Upper lobe of right lung (tissue), 1 donor: ENCODE results near the gene ADIPOQ. TPM values are rescaled to one million over a fixed set of nuclear protein-coding genes. Genes with fewer than 3 reads are reported as not detected.
A peak's percentile ranks its signal among the peaks of the same experiment; 100 is the strongest.

ENCODE experiments used
- ATAC-seq: fragments of 200-7000 bp; cut with Tn5 transposase; one replicate; pipeline ENCODE4 v1.9.1; 2020; ENCODE audit warnings: mild to moderate bottlenecking, moderate library complexity
- DNase-seq: peaks from one replicate; pipeline ENCODE4 v3.0.0-alpha.2; 2020
- H3K27ac ChIP-seq: fragments of 200-600 bp; one replicate; pipeline ENCODE4 v1.8.0; 2022
- H3K27me3 ChIP-seq: fragments of 200-600 bp; one replicate; pipeline ENCODE4 v1.8.0; 2022; ENCODE audit warnings: mild to moderate bottlenecking
- H3K36me3 ChIP-seq: fragments of 200-600 bp; one replicate; pipeline ENCODE4 v1.8.0; 2022
- H3K4me1 ChIP-seq: fragments of 200-600 bp; one replicate; pipeline ENCODE4 v1.8.0; 2022
- H3K4me3 ChIP-seq: fragments of 200-600 bp; one replicate; pipeline ENCODE4 v1.8.0; 2022; ENCODE audit warnings: mild to moderate bottlenecking
- H3K9me3 ChIP-seq: fragments of 200-600 bp; one replicate; pipeline ENCODE4 v1.8.0; 2022
- CTCF ChIP-seq: fragments of 200-600 bp; IDR thresholded peaks from one replicate; pipeline ENCODE4 v1.8.0; 2022; ENCODE audit warnings: antibody characterized with exemption
- intact Hi-C: fragments of 100-400 bp; cut with DNase I; formaldehyde crosslinking; loops from one replicate; pipeline ENCODE4 v1.11.0; 2022
- total RNA-seq: library from RNA; stranded (reverse); fragmentation: NEBNext Ultra II Directional; extraction: Animal tissue kit (Norgen Biotek cat#: 25700); gene quantifications from one replicate; pipeline ENCODE4 v1.2.1, GENCODE V29; 2021
- donor health status: DM: no; HTN: yes; CAD: no; lungs with severe emphysema.

ADIPOQ gene
- total RNA-seq, 1 donor from 2014 or later, result not detected

DNA sequence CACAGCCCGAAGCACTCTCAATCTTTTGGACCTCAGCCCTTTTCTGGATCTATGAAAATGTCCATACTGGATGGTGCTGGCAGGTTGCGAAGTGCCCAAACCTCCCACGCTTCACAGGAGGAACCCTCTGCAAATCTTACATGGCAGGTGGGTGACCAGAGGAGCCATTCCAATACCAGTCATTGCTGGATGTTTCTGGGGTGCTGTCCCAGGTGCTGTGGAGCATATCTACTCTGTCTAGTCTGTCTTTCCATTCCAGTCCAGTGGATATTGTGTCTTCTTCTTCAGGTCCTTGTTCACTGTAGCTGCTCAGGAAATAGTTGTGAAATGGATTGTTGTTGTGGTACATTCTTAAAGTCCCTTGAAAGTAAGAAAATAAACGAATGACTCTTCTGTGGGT is 10.7 kb upstream of the ADIPOQ start:
- ATAC-seq (no peak), DNase-seq (no peak)
- peaks cover 31% of the 10 kb centered on the region for H3K27me3 ChIP-seq
- no peak overlapping the region for H3K4me3 ChIP-seq
- H3K9me3 ChIP-seq, result no peaks in the 10 kb centered on the region
- intact Hi-C loops, result no loop called here
- no peaks in the 10 kb centered on the region for H3K36me3 ChIP-seq
- peaks cover 4% of the 10 kb centered on the region for H3K4me1 ChIP-seq
- no peak overlapping the region for H3K27ac ChIP-seq
- TF ChIP-seq CTCF, result no peak

DNA sequence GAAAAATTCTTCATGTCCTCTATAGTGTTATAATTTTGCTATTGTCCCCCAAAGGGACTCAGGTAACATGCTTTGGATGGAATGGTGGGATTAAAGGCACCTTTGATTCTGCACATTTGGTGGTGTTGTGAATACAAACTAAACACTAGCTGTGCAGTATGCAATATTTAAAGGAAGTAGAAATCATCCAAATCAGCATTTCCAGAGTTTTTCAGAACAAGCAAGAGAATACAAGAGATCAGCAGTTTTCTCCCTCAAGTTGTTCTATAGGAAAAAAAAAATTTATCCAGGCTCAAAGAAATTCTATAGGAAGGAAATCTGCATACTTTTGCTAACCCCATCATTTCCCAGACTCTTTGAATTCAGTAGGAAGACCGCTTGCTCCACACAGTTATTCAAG is 10.2 kb upstream of the ADIPOQ start:
- Histone ChIP-seq H3K27ac (no peak overlapping the region), H3K27me3 (peaks cover 31% of the 10 kb centered on the region), H3K9me3 (no peaks in the 10 kb centered on the region), H3K4me3 (no peak overlapping the region), H3K4me1 (peaks cover 4% of the 10 kb centered on the region), H3K36me3 (no peaks in the 10 kb centered on the region)
- no peak for TF ChIP-seq CTCF
- DNase-seq (no peak), ATAC-seq (no peak)
- intact Hi-C loops, result no loop called here

DNA sequence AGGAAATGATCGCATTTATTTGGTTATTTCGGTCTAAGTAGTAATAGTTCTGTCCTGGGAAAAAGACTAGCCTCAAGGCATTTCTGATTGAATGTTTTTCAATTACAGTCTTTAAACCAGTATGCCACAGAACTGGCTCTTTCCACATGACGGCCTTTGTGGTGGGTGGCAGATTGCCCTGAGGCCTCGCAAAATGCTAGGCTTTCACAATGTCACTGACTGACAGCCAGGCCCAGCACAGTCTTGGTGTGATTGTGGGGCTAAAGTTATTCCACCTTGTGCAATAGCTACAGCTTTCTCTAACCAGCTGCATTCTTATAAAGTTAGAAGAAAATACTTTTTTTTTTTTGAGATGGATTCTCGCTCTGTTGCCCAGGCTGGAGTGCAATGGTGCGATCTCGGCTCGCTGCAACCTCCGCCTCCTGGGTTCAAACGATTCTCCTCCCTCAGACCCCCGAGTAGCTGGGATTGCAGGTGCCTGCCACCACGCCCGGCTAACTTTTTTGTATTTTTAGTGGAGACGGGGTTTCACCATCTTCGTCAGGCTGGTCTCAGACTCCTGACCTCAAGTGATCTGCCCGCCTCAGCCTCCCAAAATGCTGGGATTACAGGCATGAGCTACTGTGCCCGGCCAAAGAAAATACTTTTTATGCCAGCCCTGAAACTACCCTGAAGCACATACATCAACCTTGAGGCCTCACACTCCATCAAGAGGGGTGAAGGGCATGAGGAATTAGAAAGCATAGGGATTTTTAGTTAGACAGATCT is 2.5 kb upstream of the ADIPOQ start:
- Histone ChIP-seq H3K36me3 (no peaks in the 10 kb centered on the region), H3K9me3 (no peaks in the 10 kb centered on the region), H3K4me3 (no peak overlapping the region), H3K27me3 (no peaks in the 10 kb centered on the region), H3K4me1 (no peaks in the 10 kb centered on the region), H3K27ac (no peak overlapping the region)
- intact Hi-C loops, result no loop called here
- DNase-seq (no peak), ATAC-seq (peak; percentile 32)
- TF ChIP-seq CTCF, result no peak

- ATAC-seq (peak; percentile 57), DNase-seq (no peak)
- Histone ChIP-seq H3K27me3 (no peaks in the 10 kb centered on the region), H3K9me3 (no peaks in the 10 kb centered on the region), H3K27ac (no peak overlapping the region), H3K4me1 (no peaks in the 10 kb centered on the region), H3K4me3 (no peak overlapping the region), H3K36me3 (no peaks in the 10 kb centered on the region)
- intact Hi-C loops, result no loop called here
- TF ChIP-seq CTCF, result no peak
Observed at GRCh38 chr3:186841620-186842019, 890 bp upstream of the ADIPOQ start.

- Histone ChIP-seq H3K4me3 (no peak overlapping the region), H3K4me1 (no peaks in the 10 kb centered on the region), H3K27me3 (no peaks in the 10 kb centered on the region), H3K27ac (no peak overlapping the region), H3K36me3 (no peaks in the 10 kb centered on the region), H3K9me3 (no peaks in the 10 kb centered on the region)
- TF ChIP-seq CTCF, result no peak
- ATAC-seq (no peak), DNase-seq (no peak)
- intact Hi-C loops, result no loop called here
Observed at GRCh38 chr3:186843039-186843432, 526 bp downstream of the ADIPOQ start.

DNA sequence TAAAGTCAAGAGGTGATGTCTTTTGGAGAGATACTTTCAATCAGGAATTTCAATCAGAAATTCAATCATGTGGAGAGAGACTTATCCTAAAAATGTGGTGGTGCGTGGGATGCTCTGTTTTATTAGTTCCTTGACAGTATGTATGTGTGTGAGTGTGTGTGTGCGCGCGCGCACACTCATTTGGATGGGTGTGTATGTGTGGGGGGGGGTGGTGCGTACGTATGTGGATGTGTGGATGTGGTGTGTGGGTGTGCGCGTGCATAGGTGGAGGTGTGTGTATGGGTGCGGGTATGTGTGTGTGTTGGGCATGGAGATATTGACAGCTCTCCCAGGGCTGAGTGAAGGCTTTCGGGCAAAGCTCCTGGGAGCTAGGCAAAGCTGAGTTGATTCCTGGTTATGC is 2.4 kb downstream of the ADIPOQ start:
- intact Hi-C loops, result no loop called here
- Histone ChIP-seq H3K27ac (no peak overlapping the region), H3K4me1 (no peaks in the 10 kb centered on the region), H3K27me3 (no peaks in the 10 kb centered on the region), H3K36me3 (no peaks in the 10 kb centered on the region), H3K4me3 (no peak overlapping the region), H3K9me3 (no peaks in the 10 kb centered on the region)
- ATAC-seq (peak; percentile 30), DNase-seq (no peak)
- no peak for TF ChIP-seq CTCF
